Nephron (organoid): ENCODE measurements around the gene GPR176.
"Not testable (repeated sequence)": the region's sequence is repeated elsewhere in the genome, so short reads cannot be mapped to it uniquely, and the experiment has no call there.

ENCODE experiments used
- H3K27ac Mint-ChIP-seq, 3 experiments: 2 replicates each; pipeline ENCODE4 v1.8.0; 2020; ENCODE audit warnings: mixed read lengths in 3 of 3, mild to moderate bottlenecking in 2 of 3, moderate library complexity in 1 of 3
- H3K27me3 Mint-ChIP-seq: 2 replicates; pipeline ENCODE4 v1.8.0; 2021; ENCODE audit warnings: low read depth, mild to moderate bottlenecking, moderate library complexity, mixed read lengths
- H3K36me3 Mint-ChIP-seq: 2 replicates; pipeline ENCODE4 v1.8.0; 2020; ENCODE audit warnings: low read depth, mixed read lengths
- H3K4me1 Mint-ChIP-seq: 2 replicates; pipeline ENCODE4 v1.8.0; 2020; ENCODE audit warnings: mixed read lengths
- H3K4me3 Mint-ChIP-seq, 3 experiments: 2 replicates each; pipeline ENCODE4 v1.8.0; 2020; ENCODE audit warnings: mild to moderate bottlenecking in 3 of 3, mixed read lengths in 3 of 3, moderate library complexity in 2 of 3
- H3K9me3 Mint-ChIP-seq: 2 replicates; pipeline ENCODE4 v1.8.0; 2020; ENCODE audit warnings: mixed read lengths
- TF ChIP-seq, protein P1 (sequence below), 3 experiments: fragments of 200-600 bp; sonication (generic); IDR thresholded peaks; one replicate each; pipeline ENCODE4 v1.5.0; 2021; ENCODE audit warnings: antibody characterized with exemption in 3 of 3; ENCODE audit not compliant: unreplicated experiment in 3 of 3

Gene GPR176

DNA sequence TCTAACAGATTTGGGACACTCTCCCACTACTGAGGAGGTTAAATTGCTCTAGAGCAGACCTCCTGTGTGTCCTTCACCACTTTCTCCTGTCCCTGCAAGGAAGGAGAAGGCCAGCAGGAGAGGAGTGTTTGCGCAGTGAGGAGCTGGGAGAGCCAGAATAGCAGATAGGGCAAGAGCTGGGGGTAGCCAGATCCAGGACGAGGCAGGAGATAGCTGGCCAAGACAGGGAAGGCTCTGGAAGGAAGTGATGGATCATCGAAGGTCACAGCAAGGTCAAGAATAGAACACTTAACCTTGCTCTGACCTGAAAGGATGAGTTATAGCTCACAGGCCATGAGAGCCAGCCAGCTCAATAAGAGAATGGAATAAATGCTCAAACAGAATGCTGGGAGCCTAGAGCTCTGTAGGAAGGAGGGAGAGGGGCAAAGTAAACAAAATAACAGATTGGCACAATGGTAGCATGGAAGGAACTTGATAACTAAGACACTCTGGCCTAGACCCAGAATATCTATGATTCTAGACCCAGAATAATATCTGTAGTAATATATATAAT lies 99.9 kb downstream of the GPR176 start:
- H3K36me3 Mint-ChIP-seq: no peaks in the 10 kb centered on the region
- H3K4me1 Mint-ChIP-seq: peaks cover 17% of the 10 kb centered on the region
- peak overlapping the region; percentile 25 to 48 (median 31) for H3K27ac Mint-ChIP-seq
- no peaks in the 10 kb centered on the region for H3K27me3 Mint-ChIP-seq
- TF ChIP-seq, protein P1, sequence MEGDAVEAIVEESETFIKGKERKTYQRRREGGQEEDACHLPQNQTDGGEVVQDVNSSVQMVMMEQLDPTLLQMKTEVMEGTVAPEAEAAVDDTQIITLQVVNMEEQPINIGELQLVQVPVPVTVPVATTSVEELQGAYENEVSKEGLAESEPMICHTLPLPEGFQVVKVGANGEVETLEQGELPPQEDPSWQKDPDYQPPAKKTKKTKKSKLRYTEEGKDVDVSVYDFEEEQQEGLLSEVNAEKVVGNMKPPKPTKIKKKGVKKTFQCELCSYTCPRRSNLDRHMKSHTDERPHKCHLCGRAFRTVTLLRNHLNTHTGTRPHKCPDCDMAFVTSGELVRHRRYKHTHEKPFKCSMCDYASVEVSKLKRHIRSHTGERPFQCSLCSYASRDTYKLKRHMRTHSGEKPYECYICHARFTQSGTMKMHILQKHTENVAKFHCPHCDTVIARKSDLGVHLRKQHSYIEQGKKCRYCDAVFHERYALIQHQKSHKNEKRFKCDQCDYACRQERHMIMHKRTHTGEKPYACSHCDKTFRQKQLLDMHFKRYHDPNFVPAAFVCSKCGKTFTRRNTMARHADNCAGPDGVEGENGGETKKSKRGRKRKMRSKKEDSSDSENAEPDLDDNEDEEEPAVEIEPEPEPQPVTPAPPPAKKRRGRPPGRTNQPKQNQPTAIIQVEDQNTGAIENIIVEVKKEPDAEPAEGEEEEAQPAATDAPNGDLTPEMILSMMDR (IDR thresholded peaks at IDR 0.05; ENCODE audit: unreplicated experiment in 3 of 3): no peak
- H3K4me3 Mint-ChIP-seq: no peak overlapping the region
- H3K9me3 Mint-ChIP-seq: no peaks in the 10 kb centered on the region

DNA sequence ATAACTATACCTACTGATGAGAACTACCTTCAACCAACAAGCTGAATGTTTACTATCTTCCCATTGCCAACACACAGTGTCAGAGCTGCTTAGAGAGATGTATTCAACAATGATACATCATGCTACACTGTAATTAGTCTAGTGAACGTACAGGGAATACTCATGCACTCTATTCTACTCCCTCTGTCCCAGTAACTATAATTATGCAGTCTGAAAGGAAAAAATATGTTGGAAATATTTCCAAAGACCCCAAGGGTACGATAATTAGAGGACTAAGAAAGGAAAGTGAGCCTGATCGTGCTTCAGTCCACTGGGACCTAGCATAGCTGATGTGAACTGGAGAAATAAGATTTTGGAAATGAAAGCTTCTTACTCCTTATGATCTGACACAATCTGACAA lies 100.5 kb downstream of the GPR176 start:
- no peaks in the 10 kb centered on the region for H3K36me3 Mint-ChIP-seq
- TF ChIP-seq, protein P1 (IDR thresholded peaks at IDR 0.05; ENCODE audit: unreplicated experiment in 3 of 3): no peak
- no peak overlapping the region for H3K4me3 Mint-ChIP-seq
- peak overlapping the region; percentile 25 to 48 (median 31) for H3K27ac Mint-ChIP-seq
- H3K9me3 Mint-ChIP-seq: no peaks in the 10 kb centered on the region
- peaks cover 17% of the 10 kb centered on the region for H3K4me1 Mint-ChIP-seq
- no peaks in the 10 kb centered on the region for H3K27me3 Mint-ChIP-seq

DNA sequence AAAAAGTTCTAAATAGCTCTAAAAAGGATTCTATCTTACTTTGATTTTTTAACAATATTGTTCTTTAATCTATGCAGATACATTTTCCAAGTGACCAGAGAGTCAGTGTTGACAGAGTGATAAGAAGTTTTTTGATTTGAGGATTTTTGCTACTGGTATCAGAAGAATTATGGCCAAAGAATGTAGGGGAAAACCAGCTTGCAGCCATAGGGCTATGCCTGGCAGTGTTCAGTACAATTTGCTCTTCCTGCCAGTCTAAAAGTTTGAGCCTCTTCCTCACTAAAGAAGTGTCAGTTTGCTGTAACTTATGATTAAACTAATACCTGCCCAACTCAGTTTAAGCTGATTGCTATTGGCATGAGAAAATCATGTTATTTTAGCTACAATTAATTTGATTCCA lies 102.2 kb downstream of the GPR176 start:
- H3K27ac Mint-ChIP-seq: peak overlapping the region in 2 of 3 experiments; percentile 7
- H3K4me1 Mint-ChIP-seq: peaks cover 17% of the 10 kb centered on the region
- no peaks in the 10 kb centered on the region for H3K27me3 Mint-ChIP-seq
- TF ChIP-seq, protein P1 (IDR thresholded peaks at IDR 0.05; ENCODE audit: unreplicated experiment in 3 of 3): no peak
- no peaks in the 10 kb centered on the region for H3K36me3 Mint-ChIP-seq
- H3K9me3 Mint-ChIP-seq: no peaks in the 10 kb centered on the region
- no peak overlapping the region for H3K4me3 Mint-ChIP-seq

DNA sequence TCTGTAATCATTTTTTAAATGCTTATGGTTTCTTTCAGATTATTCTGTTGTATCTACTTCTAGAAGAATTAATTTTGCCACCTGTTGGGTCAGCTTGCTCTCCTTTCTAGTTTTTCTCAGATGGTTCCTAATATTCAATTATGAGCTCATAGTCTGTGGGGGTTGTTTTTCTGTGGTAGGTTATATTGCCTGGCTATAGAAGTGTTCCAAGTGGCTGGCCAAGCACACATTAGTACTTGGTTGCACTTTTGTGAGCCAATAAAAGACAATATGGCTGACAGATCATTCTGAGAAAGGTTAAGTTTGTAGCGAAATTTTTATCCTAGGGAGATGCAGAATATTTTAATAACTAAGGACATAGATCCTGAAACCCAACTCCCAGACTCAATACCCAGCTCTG lies 105.6 kb downstream of the GPR176 start:
- Mint-ChIP-seq H3K27ac (no peak overlapping the region), H3K9me3 (no peaks in the 10 kb centered on the region), H3K27me3 (no peaks in the 10 kb centered on the region), H3K4me1 (peaks cover 7% of the 10 kb centered on the region), H3K4me3 (no peak overlapping the region), H3K36me3 (no peaks in the 10 kb centered on the region)
- TF ChIP-seq, protein P1 (IDR thresholded peaks at IDR 0.05; ENCODE audit: unreplicated experiment in 3 of 3): no peak

DNA sequence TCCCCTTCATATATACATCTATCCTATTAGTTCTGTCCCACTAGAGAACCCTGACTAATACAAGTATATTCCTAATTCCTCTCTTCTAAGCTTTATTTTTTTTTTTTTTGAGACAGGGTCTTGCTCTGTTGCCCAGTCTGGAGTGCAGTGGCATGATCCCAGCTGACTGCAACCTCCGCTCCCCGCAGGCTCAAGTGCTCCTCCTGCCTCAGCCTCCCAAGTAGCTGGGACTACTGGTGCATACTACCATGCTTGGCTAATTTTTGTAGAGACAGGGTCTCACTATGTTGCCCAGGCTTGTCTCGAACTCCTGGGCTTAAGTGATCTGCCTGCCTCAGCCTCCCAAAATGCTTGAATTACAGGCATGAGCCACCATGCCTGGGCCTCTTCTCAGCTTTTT lies 107.4 kb downstream of the GPR176 start:
- H3K4me3 Mint-ChIP-seq, H3K36me3 Mint-ChIP-seq, H3K4me1 Mint-ChIP-seq, H3K9me3 Mint-ChIP-seq, H3K27me3 Mint-ChIP-seq, H3K27ac Mint-ChIP-seq: not testable (repeated sequence)

DNA sequence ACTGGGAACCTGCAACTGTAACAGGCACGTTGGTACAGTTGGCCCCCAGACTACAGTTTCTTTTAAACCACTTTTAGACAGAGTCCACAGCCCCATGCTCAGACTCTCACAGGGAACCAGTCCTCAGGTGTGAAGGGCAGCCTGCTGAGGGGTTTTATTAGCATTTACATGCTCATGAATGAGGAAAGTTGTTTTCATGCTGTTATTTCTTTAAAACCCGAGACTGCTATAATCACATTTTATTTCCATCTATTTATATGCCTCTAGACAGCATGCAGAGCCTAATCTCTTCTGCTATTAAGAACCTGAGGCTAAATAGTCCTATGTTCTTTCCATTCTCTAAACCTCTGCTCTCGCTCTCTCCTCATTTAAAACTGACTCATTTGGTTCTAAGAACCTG lies 111.2 kb downstream of the GPR176 start:
- H3K4me3 Mint-ChIP-seq: no peak overlapping the region
- TF ChIP-seq, protein P1 (IDR thresholded peaks at IDR 0.05; ENCODE audit: unreplicated experiment in 3 of 3): no peak

More for the DNA sequence above, 111.2 kb downstream of the GPR176 start:
- peaks cover 4% of the 10 kb centered on the region for H3K27me3 Mint-ChIP-seq
- no peaks in the 10 kb centered on the region for H3K9me3 Mint-ChIP-seq
- no peaks in the 10 kb centered on the region for H3K4me1 Mint-ChIP-seq
- H3K36me3 Mint-ChIP-seq: no peaks in the 10 kb centered on the region
- no peak overlapping the region for H3K27ac Mint-ChIP-seq
